ENCODE data around the gene FAM3D.
"Not testable (repeated sequence)": the region's sequence is repeated elsewhere in the genome, so short reads cannot be mapped to it uniquely, and the experiment has no call there.

Gene FAM3D

GRCh38 chr3:58666683-58667082, at the start of gene FAM3D:
TSS of gene FAM3D (minus strand) at chr3:58666774. CDS start at chr3:58655563, 11,211 bp downstream.
- DNase-seq = no peak

GRCh38 chr3:58713715-58714401, 47.3 kb upstream of the FAM3D start:
- no peak for DNase-seq

- DNase-seq = no peak
These were observed 45.3 kb upstream of the FAM3D start for GRCh38 chr3:58711871-58712270.

- DNase-seq = not testable (repeated sequence)
These were observed 42.4 kb upstream of the FAM3D start for GRCh38 chr3:58708983-58709382.

- DNase-seq = no peak
These were observed 41.7 kb upstream of the FAM3D start for GRCh38 chr3:58708116-58708791.

- DNase-seq = no peak
These were observed 40.9 kb upstream of the FAM3D start for GRCh38 chr3:58707390-58707930.

GRCh38 chr3:58706395-58707167, 40.0 kb upstream of the FAM3D start:
- no peak for DNase-seq

GRCh38 chr3:58704745-58705144, 38.2 kb upstream of the FAM3D start:
- DNase-seq = no peak

- DNase-seq = not testable (repeated sequence)
These were observed 37.7 kb upstream of the FAM3D start for GRCh38 chr3:58704304-58704703.

- no peak for DNase-seq
These were observed 31.7 kb upstream of the FAM3D start for GRCh38 chr3:58698246-58698645.

GRCh38 chr3:58697561-58697960, 31.0 kb upstream of the FAM3D start:
- no peak for DNase-seq

DNA sequence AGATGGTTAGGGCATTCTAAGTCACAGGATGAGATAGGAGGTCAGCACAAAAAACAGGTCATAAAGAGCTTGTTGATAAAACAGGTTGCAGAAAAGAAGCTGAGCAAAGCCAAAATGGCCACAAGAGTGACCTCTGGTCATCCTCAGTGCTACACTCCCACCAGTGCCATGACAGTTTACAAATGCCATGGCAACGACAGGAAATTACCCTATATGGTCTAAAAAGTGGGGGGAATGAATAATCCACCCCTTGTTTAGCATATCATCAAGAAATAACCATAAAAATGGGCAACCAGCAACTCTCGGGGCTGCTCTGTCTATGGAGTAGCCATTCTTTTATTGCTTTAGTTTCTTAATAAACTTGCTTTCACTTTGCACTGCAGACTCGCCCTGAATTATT, 30.2 kb upstream of the FAM3D start:
- not testable (repeated sequence) for DNase-seq

GRCh38 chr3:58696093-58696492, 29.5 kb upstream of the FAM3D start:
- no peak for DNase-seq

- DNase-seq = not testable (repeated sequence)
These were observed 28.7 kb upstream of the FAM3D start for GRCh38 chr3:58695284-58695683.

- no peak for DNase-seq
These were observed 27.6 kb upstream of the FAM3D start for GRCh38 chr3:58693940-58694850.

DNA sequence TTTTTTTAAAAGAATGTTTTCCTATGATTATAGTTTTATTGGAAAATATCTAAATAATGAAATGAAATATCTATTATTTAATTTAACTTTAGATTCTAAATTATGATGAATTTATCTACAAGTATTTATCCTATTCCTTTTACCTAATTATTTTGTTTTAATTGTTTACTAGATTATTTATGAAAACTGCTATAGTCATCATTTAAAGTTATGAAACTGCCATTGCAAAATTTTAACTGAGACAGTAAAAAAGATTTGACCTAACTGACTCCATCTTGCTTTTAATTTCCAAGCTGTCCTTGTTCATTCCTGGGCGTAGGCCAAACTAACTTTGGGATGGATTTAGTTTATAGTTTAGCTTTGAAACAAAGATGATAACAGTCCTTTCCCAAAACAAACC, 25.9 kb upstream of the FAM3D start:
- no peak for DNase-seq

- DNase-seq = no peak
These were observed 25.4 kb upstream of the FAM3D start for GRCh38 chr3:58691997-58692396.

GRCh38 chr3:58690490-58690889, 23.9 kb upstream of the FAM3D start:
- no peak for DNase-seq

DNA sequence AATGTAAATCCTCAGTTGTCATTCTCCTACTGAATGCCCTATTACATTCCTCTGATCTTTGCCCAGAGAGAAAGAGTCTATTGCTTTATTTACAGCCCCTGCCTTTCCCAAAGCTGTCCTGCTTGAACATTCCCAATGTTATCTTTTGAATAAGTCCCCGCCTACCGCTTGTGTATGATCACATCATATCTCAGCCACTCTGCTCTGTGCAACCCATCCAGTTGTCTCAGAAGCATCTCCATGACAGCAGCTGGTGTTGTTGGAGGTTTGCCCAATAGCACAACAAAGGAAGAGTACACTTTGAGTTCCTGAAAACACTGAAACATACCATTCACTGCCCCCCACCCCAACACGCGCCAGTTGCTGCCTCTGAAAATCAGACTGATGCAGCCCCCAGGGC, 22.0 kb upstream of the FAM3D start:
- DNase-seq = no peak

DNA sequence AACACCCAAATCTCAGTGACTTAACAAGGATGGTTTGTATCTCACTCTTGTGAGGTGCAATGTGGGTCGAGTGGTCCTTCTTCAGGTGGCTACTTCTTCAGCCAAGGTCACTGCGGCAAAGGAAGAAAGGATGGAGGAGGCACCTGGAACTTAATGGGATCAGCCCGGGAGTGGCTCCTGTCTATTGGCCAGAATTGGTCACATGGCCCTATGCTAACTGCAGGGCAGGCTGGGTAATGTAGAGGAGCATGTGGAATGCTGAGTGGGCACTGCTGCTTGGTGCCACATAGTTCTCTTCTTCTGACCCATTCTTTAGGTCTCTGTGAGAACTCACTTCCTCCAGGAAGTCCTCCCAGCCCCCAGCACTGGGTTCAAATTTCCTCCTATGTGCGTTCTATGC, 20.3 kb upstream of the FAM3D start:
- DNase-seq = no peak

DNA sequence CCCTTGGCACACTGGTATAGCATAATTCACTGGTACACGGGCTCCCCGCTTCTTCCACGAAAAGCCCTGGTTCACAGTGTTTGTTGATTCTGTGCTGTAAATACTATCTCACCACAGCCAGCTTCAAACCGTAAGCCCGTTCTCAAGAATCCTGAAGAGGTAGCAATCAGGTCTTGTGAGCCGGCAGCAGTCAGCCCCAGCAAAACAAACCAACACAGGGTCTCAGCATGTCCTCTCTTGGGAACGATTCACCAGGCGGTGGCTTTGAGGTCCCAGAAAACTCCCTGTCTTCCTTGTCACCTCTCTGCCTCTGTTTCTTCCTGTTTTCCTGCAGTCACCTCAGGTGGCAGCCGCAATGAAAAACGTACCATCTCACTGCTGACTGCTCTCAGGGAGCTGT, 19.1 kb upstream of the FAM3D start:
- no peak for DNase-seq

DNA sequence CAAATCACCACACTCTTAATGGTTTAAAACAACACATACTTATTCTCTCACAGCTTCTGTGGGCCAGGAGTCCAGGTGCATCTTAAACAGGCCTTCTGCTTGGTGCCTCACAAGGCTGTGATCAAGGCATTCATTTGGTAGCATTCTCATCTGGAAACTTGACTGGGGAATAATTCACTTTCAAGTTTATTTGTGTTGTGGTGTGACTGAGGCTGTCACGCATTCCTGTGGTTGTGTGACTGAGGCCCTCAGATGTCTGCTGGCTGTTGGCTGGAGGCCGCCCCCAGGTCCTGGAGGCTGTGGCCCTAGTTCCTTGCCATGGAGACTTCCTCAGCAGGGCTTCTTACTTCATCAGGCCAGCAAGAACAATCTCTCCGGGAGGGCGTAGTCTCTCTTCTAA, 16.9 kb upstream of the FAM3D start:
- DNase-seq = no peak
